Activated T-cell treated with anti-CD3 and anti-CD28 coated beads, Interleukin-2, amount 50 U/mL, for 24 hours (primary cell): ENCODE measurements around the gene KIT.

Source experiments
- DNase-seq: peaks from one replicate; pipeline ENCODE4 v3.0.0-alpha.2; 2020
- H3K27ac Mint-ChIP-seq: 2 replicates; pipeline ENCODE4 v1.8.0; 2020; ENCODE audit warnings: mild to moderate bottlenecking, mixed read lengths
- H3K27me3 Mint-ChIP-seq: 2 replicates; pipeline ENCODE4 v1.8.0; 2020; ENCODE audit warnings: mixed read lengths
- H3K36me3 Mint-ChIP-seq: 2 replicates; pipeline ENCODE4 v1.8.0; 2020; ENCODE audit warnings: low read depth, mixed read lengths
- H3K4me1 Mint-ChIP-seq: 2 replicates; pipeline ENCODE4 v1.8.0; 2020; ENCODE audit warnings: low read depth, mixed read lengths
- H3K4me3 Mint-ChIP-seq: 2 replicates; pipeline ENCODE4 v1.8.0; 2020; ENCODE audit warnings: mild to moderate bottlenecking, moderate library complexity, mixed read lengths
- H3K9me3 Mint-ChIP-seq: 2 replicates; pipeline ENCODE4 v1.8.0; 2020; ENCODE audit warnings: mixed read lengths

The KIT gene

GRCh38 chr4:54779476-54780148 lies 121.9 kb downstream of the KIT start:
- H3K9me3 Mint-ChIP-seq, result no peaks in the 10 kb centered on the region
- peaks cover 2% of the 10 kb centered on the region for H3K4me1 Mint-ChIP-seq
- no peak overlapping the region for H3K27ac Mint-ChIP-seq
- H3K4me3 Mint-ChIP-seq, result no peak overlapping the region
- no peak for DNase-seq
- no peaks in the 10 kb centered on the region for H3K36me3 Mint-ChIP-seq
- H3K27me3 Mint-ChIP-seq, result no peaks in the 10 kb centered on the region

- no peak for DNase-seq
- H3K27ac Mint-ChIP-seq, result no peak overlapping the region
- no peaks in the 10 kb centered on the region for H3K9me3 Mint-ChIP-seq
- no peaks in the 10 kb centered on the region for H3K36me3 Mint-ChIP-seq
- H3K27me3 Mint-ChIP-seq, result no peaks in the 10 kb centered on the region
- no peak overlapping the region for H3K4me3 Mint-ChIP-seq
- peaks cover 2% of the 10 kb centered on the region for H3K4me1 Mint-ChIP-seq
These were observed 122.4 kb downstream of the KIT start for GRCh38 chr4:54780149-54780495.

- no peak for DNase-seq
- Mint-ChIP-seq H3K4me1 (peaks cover 2% of the 10 kb centered on the region), H3K4me3 (no peak overlapping the region), H3K27ac (no peak overlapping the region), H3K9me3 (no peaks in the 10 kb centered on the region), H3K36me3 (no peaks in the 10 kb centered on the region), H3K27me3 (no peaks in the 10 kb centered on the region)
These were observed 124.0 kb downstream of the KIT start for GRCh38 chr4:54781756-54782155.

GRCh38 chr4:54783402-54784110 lies 125.8 kb downstream of the KIT start:
- Mint-ChIP-seq H3K4me1 (peaks cover 2% of the 10 kb centered on the region), H3K36me3 (no peaks in the 10 kb centered on the region), H3K27me3 (no peaks in the 10 kb centered on the region), H3K27ac (no peak overlapping the region), H3K9me3 (no peaks in the 10 kb centered on the region), H3K4me3 (no peak overlapping the region)
- DNase-seq, result no peak

- H3K36me3 Mint-ChIP-seq, result no peaks in the 10 kb centered on the region
- H3K27me3 Mint-ChIP-seq, result no peaks in the 10 kb centered on the region
- no peaks in the 10 kb centered on the region for H3K9me3 Mint-ChIP-seq
- peaks cover 2% of the 10 kb centered on the region for H3K4me1 Mint-ChIP-seq
- DNase-seq, result no peak
- H3K27ac Mint-ChIP-seq, result no peak overlapping the region
- no peak overlapping the region for H3K4me3 Mint-ChIP-seq
These were observed 126.5 kb downstream of the KIT start for GRCh38 chr4:54784161-54784671.
